HPDE6-E6E7 (cell line): ENCODE data around the gene FOXK1.

Experiments used
- DNase-seq: peaks from one replicate; pipeline ENCODE4 v3.0.0; 2011; ENCODE audit warnings: missing footprints; ENCODE audit errors: extremely low spot score

The FOXK1 gene

DNA sequence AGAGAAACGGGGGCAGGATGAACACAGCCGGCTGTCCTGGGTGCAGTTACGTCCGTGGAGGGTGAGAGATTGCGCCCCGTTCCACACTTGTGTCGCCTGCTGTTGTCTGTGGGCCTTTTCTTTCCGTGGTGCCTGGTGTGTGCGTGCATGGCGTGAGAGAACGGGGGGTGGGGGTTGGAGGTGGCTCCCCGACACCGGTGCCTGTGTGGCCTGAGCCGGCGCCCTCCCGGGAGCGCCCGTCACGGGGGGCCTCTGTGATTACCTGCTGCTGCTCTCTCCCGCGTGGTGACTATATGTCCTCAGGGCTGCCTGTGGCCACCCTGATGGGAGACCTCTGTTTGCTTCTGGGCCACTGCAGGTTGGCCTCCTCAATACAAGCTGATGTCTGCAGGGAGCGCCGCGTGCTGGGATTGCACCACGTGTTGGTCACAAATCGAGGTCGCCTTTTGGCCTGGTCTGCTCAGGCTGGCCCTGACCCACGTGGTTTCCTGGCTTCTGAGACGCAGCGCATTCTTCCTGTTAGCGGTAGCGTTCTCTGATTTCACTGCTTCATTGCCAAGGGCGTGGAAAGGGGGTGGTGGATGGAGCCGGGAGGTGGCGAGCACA lies 82.4 kb downstream of the FOXK1 start:
- DNase-seq: no peak

DNA sequence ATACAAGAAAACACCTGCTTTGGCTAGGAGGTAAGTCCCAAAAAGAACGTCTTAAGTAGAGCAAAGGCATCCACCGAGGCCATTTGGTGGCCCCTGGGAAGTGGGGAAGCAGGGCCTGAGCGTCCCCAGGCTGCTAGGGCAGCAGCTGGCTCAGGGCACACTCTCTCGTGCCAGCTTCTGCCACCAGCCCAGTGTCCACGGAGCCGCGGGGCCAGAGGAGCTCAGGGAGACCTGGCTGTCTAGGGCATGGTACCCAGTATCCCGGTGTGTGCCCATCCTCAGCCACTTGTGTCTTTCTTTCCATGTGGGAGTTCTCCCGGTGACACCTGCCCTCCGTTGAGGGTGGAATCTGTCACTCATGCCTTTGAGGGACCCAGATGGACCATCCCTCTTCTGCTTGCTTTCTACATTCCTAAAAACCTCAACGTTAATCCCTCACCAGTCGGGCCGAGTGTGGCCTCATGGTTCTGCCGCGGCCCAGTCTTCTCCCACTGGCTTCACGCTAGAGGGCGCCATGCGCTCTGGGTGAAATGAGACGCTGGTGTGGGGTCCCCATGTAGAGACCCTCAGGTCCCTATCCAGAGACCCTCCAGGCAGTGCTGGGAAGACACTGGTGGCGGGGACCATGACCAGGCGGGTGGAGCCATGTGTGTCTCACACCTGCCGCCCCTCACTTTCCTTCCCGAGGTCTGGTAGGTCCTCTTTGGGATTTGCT lies 83.8 kb downstream of the FOXK1 start:
- DNase-seq: no peak

DNA sequence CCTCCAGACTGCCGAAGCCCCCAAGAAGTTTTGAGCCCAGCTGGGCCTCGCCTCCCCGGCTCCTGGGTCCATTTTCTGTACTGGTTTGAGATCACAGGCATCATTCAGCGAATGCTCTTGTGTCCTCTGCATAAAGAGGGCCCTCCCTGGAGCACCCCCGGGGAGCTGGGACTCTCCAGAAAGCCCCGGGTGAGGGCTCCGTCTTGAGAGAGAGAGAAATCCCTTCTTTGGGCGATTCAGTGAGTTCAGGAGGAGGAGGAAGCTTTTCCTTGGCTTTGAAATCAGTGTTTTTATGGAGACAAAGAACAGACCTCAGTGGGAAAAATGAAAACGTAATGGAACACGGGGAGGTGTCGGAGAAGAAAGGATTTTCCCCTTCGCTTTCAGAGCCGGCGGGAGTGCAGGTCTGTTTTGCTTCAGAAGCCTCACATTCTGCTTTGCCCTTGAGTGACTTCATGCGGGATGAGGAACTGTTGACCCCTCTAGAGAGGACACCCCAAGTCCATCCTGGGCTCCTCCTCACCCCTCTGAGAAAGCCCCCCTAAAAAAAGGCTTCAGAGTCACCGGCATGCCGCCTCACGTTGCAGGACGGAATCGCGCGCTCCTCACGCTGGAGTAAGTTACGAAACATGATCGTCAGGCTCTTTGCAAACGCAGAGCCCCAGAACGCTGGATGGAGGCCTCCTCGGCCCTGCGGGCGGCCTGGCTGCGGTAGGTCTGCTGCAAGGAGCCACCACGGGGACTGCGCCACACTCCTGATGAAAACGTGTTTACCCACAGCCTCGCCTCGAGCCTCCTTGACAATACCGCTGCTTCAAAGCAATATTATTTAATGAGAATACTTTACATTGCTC lies 84.8 kb downstream of the FOXK1 start:
- no peak for DNase-seq

DNA sequence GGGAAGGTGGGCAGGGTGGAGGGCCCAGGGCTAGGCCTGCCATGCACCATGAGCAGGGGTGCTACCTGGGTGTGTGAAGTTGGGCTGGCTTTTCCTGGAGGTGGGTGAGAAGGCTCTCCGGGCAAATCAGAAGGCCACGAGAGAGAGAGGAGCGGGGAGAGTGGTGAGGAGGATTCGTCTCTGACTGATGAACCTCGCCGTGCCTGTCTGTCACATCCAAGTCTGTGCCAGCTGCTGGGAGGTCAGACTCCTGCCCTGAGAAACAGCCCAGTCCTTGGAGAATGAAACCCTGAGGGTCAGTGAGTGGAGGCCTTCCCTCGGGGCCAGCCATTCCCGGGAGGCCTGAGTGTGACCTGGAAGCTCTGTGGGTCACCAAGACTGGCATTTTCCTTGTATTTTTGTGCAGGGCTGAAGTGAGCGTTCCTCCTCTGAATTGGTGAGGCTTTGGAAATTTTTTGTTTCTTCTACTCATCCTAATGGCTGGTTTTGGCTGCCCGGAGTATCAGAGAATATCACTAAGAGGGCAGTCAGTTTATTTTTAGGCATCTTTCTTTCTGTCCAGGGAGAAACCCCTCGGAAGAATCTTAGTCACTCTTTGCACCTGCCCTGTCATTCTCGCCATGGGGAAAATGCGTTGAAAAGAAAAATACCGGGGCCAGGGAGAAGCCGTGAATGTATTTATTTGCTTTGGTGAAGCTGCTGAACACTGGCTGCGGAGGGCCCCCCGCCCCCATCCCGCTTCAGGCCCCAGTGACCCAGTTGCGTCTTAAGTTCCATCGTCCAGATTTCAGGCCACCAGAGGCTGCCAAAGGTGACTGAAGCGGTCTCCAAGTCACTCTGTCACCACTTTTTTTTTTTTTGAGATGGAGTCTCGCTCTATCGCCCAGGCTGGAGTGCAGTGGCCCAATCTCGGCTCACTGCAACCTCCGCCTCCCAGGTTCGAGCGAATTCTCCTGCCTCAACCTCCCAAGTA lies 86.8 kb downstream of the FOXK1 start:
- DNase-seq: no peak

DNA sequence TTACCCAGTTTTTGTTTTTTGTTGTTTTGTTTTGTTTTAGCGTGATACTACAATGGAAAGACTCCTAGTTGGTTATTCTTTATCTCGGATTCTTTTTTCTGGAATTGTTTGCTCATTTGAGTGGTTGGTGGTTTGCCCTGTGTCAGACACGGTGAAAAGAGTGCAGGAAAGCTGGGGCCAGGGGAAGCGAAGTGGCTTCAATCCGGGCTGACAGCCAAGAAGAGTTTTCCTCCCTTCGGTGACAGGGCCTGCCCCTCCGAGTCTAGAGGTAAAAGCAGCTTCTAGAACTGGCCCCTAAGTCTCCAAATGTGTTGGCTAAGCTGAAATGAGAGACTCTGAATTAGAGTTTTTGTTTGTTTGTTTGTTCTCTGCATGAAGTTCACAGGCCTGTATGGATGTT lies 87.7 kb downstream of the FOXK1 start:
- DNase-seq: no peak

DNA sequence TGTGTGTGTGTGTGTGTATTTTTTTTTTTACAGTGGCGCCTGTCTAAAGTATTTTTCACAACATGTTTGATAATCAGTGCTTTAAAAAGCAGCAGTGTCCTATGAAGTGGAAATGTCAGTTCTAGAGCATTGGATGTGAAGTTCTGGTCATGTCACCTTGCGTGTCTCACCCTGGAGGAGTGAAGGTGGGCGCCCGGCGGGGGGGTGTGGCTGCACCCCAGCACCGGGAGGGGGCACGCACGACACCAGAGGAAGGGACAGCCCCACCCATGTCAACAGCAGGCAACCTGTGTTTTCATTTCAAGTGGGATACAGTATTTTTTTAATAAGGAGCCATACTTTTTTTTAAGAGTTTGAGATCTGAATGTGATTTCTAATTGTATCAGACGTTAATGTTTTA lies 88.8 kb downstream of the FOXK1 start:
- no peak for DNase-seq

DNA sequence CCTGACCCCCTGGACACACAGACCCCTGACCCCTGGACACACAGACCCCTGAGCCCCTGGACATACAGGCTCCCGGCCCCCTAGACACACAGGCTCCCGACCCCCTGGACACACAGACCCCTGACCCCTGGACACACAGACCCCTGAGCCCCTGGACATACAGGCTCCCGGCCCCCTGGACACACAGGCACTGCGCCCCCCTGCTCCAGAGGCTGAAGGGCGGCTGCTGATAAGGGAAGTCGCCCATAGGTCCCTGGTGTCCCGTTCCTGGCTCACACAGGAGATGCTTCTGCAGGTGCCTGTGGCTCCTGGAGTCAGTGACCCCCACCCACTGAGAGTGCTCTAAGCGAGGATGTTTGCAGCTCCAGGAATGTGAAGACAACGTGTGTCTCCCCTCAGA lies 89.6 kb downstream of the FOXK1 start:
- no peak for DNase-seq

DNA sequence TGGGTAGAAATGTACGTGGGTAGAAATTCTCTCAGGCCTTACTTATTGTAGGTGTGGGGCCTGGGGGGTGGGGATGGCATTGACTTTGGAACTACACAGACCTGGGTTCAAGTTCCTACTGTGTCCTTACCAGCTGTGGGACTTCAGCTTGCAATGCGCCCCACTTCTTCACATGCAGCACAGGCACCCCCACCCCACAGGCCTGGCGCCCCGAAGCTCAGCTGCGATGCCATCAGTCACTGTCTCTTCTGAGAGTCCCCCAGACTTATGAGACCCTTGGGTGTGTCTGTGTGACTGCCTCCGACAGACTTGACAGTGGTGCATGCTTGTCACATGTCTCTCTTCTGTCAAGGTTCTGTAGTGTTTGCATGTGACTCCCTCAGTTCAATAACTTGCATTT lies 90.2 kb downstream of the FOXK1 start:
- no peak for DNase-seq

DNA sequence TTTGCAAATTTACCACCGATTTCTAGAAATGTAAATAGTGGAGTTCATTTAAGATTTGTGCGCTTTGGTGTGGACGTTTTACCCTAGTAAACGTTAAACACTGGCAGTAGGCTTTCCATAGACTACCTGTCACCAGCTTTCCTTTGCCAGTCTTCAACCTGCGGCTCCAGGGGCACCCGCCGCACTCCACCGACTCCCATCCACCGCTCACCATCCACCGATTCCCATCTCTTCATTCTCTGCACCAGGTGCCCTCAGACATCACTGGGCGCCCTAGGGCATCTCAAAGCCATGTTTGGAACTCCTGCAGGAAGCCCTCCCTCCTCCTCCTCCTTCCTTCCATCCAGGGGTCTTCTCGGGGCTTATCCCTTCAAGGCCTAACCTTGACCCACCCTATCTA lies 91.9 kb downstream of the FOXK1 start:
- no peak for DNase-seq

DNA sequence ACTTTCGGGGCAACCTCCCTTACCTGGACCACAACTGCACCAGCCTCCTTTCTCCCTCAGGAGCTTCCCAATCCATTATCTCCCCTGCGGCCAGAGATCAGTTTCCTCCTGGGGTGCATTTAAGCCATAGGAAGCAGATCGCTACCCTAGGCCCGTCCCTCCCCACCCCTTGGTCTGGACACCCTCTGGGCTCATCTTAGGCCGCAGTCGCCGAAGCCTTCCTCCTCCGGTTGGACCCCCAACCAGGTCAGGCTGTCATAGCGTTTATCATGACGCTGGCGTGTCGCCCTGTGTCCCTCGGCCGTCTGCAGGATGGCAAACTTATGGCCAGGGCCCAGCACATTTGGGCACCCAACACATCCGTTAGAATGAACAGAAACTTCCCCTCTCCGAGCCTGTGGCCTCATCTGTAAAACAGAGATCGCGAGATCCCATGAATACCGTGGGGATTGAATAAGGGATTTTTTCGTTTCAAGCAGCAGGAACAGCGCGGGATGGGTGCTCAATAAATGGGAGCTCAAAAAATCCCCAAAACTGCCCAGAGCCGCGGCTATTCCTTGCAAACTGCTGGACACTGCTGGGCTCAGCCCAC lies 92.7 kb downstream of the FOXK1 start:
- peak; percentile 64 for DNase-seq

DNA sequence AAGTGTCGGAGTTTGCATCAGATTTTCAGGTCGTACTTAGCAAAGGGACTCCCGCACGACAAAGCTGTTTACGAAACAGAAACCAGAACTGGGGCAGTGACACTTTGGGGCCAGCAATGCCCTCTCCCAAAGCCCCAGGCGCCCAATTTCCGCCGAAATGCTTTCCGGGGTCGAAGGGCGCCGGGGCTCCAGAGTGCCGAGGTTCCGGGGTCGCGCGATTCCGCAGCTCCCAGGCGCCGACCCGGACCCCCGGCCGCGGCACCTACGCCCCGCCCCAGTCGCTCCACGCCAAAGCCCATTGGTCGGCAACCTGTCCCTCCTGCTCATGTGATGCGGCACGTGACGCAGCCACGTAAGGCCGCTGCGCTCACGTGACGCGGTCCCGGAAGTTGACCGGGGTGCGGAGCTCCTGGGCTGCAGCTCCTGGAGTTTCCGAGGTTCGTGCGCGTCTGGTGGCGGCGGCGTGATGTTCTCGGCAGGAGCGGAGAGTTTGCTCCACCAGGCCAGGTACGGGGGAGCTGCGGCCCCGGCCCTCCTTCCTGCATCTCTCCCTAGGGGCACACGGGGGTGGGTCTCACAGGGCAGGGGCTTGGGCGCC lies 93.3 kb downstream of the FOXK1 start, which contains the start of gene AP5Z1:
TSS of gene AP5Z1 (plus strand) at position 374 of the 598 bp plus-strand sequence. CDS start at position 467, 93 bp downstream.
- peak; percentile 99 for DNase-seq

DNA sequence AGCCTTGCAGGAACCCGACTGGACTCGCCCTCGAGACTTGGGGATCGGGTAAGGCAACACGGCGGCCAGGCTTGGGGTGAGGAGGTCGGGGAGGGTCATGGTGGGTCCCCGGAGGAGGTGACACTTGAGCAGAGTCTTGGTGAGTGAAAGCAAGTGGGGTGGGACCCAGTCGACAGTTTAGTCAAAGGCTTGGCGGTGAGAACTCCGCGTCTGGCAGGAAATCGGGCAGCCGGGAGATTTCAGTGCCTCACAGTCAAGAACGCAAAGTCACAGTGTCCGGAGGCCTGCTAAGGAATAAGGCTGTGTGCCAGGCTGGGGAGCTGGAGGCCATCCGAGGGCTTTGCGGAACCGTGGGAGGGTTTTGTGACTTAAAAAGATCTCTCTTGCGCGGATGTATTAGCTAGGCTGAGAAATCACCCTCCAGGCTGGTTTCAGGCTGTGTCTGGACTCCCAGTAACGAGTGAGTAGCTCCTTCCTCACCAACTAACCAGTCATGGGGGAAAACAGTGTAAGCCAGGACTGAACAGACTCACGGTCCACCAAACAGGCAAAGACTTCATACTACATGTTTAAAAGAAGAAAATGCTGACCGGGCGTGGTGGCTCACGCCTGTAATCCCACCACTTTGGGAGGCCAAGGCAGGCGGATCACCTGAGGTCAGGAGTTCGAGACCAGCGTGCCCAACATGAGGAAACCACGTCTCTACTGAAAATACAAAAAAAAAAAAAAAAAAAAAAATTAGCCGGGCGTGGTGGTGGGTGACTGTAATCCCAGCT lies 93.9 kb downstream of the FOXK1 start:
- peak; percentile 15 for DNase-seq

DNA sequence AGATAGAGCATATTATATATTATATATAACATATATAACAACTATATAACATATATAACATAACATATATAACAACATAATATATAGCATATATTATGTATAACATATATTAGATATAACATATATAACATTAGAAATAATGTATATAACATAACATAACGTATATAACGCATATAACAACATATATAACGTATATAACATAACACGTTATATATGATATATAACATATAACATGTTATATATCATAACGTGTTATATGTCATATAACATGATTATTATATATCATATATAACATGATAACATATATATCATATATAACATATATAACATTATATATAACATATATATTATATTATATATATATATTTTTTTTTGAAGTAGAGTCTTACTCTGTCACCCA lies 97.0 kb downstream of the FOXK1 start:
- no peak for DNase-seq

DNA sequence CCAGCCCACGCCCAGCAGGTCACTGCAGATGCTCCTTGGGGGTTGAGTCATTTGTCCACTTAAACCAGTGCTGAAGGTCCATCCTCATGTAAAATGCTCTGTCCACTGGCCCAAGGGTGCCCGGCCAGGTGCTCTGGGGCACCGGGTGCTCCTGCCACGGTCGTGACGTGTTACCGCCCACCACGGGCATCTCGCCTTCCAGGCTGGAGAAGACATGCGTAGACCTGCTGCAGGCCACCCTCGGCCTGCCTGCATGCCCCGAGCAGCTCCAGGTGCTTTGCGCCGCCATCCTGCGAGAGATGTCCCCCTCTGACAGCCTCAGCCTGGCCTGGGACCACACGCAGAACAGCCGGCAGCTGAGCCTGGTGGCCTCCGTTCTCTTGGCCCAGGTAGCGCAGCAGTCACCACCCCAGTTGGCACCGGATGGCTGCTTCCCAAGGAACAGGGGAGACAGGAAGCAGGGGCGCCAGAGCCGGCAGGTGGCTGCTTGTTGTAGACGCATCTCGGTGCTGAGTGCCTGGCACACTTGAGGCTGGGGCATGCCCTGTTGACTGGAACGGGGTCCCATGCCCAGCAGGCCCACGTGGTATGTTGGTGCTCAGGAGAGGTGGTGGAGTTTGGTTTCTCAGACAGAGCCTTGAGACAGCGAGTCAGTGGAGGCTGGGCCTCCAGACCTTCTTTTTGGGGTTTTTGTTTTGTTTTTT lies 99.4 kb downstream of the FOXK1 start:
- no peak for DNase-seq

DNA sequence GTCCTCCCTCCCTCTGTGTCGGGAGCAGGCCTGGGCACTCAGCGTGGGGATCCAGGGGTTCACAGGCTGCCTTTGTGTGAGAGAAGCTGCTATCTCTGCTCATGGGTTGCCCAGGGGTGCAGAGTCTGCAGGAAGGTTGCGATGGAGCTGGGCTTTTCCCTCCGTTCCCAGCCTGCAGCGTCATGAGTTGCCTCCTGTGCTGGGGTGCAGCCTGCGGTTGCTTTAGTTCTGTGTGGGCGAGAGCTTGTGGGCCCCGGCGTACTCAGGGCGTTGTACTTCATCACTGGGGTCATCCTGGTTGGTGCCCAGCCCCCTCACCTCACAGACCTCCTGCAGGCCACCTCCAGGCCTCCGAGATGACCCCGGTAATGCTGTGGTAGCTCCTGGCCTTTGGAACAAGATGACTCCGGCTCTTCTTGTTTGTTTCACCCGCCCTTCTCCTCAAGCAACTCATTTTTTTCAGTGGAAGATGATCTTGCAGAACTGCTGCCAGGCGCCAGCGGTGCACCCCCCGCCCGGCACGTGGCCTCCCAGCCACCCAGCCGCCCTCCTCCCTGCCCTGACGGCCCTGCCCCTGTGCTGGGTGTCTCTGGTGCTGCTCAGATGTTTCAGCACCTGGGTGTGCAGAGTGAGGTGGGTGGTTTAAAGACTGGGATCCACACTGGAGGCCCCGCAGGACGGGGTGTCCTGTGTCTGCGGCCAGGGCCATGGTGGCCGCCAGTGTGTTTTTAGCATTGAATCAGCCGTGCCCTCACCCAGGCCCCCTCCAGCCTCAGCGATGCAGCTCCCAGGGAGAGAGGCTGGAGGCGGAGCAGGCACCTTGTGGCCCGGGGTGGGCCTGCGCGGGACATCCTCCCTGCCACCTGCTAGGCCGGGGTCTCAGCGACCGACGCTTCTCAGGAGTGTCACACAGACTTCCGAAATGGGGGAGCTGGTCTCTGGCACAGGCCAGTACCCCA lies 100.5 kb downstream of the FOXK1 start:
- no peak for DNase-seq

DNA sequence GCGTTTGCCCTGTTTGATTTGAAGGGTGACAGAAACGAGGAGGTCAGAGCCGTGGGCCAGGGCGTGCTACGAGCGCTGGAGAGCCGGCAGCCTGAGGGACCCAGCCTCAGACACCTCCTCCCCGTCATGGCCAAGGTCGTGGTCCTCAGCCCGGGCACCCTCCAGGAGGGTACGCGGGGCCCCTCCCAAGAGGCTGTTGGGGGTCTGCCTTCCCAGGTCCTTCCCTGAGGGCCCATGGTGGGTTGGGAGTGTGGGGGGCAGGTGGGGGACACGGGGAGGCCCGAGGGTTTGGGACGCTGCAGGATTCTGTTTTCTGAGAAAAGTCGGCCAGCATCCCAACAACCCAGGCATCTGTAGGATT lies 101.2 kb downstream of the FOXK1 start:
- DNase-seq: no peak

DNA sequence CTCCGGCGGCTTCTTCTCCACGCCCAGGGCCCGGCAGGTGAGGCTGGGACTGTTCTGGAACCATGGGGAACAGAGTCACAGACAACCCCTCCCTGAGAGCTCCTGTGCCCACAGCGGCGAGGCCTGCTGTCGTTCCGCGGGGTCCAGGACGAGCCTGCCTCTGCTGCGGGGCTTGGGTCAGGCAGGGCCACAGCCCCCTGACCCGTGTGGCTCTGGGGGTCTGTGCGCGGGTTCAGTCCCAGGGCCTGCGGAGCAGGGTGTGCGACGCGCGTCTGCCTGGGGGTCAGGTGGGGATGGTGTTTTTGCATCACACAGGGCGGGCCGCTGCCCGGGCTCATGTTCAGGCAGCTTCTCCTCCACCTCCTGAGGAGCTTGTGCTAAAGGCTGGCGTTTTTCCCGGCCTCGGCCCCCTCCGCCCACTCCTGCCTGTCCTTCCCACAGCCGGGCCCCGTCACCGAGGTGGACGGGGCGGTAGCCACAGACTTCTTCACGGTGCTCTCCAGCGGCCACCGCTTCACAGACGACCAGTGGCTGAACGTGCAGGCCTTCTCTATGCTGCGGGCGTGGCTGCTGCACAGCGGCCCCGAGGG lies 101.8 kb downstream of the FOXK1 start:
- no peak for DNase-seq

DNA sequence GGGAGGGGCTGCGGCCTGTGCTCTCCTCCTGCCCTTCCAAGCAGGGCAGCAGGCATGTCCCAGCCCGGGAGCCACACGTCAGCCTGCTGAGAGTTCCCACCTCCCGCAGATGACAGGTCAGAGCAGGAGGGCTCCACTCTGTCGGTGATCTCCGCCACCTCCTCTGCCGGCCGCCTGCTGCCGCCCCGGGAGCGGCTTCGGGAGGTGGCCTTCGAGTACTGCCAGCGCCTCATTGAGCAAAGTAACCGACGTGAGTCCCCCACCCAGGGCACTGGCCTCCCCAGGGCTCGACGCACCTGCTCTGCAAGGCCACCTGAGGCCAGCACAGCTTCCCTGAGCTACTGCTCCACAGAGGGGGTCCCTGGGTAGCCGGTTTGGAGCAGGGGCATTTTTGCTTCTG lies 102.7 kb downstream of the FOXK1 start:
- no peak for DNase-seq
